GM23338 (cell line): ENCODE results near the gene PCSK6. TPM values are rescaled to one million over a fixed set of nuclear protein-coding genes. Genes with fewer than 3 reads are reported as not detected.

ENCODE experiments used
- ATAC-seq: fragments of 200-7000 bp; cut with Tn5 transposase; 3 replicates; pipeline ENCODE4 v1.9.1; 2020
- DNase-seq: peaks from one replicate; pipeline ENCODE4 v3.0.0-alpha.2; 2015; ENCODE audit warnings: low spot score
- H2AFZ ChIP-seq: fragments of 200-600 bp; sonication (generic); 2 replicates; pipeline ENCODE4 v1.8.0; 2016; ENCODE audit warnings: antibody characterized with exemption, mild to moderate bottlenecking, moderate library complexity
- H3F3A ChIP-seq: fragments of 200-600 bp; sonication (generic); replicated peaks from 2 replicates; pipeline ENCODE4 v1.8.0; 2017; ENCODE audit warnings: antibody characterized with exemption, mixed run types, low read depth
- H3K27ac ChIP-seq: fragments of 200-600 bp; sonication (generic); 2 replicates; pipeline ENCODE4 v1.6.1; 2016; ENCODE audit warnings: low read depth
- H3K27me3 ChIP-seq: fragments of 200-600 bp; sonication (generic); 2 replicates; pipeline ENCODE4 v1.8.0; 2016; ENCODE audit warnings: mild to moderate bottlenecking, mixed run types, moderate library complexity; ENCODE audit not compliant: insufficient read depth
- H3K36me3 ChIP-seq: fragments of 200-600 bp; sonication (generic); 2 replicates; pipeline ENCODE4 v1.8.0; 2016; ENCODE audit warnings: mild to moderate bottlenecking; ENCODE audit not compliant: insufficient read depth
- H3K4me1 ChIP-seq: fragments of 200-600 bp; sonication (generic); 2 replicates; pipeline ENCODE4 v1.8.0; 2016; ENCODE audit warnings: mild to moderate bottlenecking, moderate library complexity; ENCODE audit not compliant: insufficient read depth
- H3K4me2 ChIP-seq: fragments of 200-600 bp; sonication (generic); 2 replicates; pipeline ENCODE4 v1.7.1; 2017; ENCODE audit warnings: mixed run types
- H3K4me3 ChIP-seq: fragments of 200-600 bp; sonication (generic); 2 replicates; pipeline ENCODE4 v1.6.1; 2016; ENCODE audit warnings: mixed run types
- H3K79me2 ChIP-seq: fragments of 200-600 bp; sonication (generic); replicated peaks from 2 replicates; pipeline ENCODE4 v1.8.0; 2017; ENCODE audit warnings: mild to moderate bottlenecking; ENCODE audit not compliant: insufficient read depth
- H3K9me2 ChIP-seq: fragments of 200-600 bp; sonication (generic); 2 replicates; pipeline ENCODE4 v1.8.0; 2017; ENCODE audit not compliant: insufficient read depth
- H4K20me1 ChIP-seq: fragments of 200-600 bp; sonication (generic); replicated peaks from 2 replicates; pipeline ENCODE4 v1.8.0; 2017; ENCODE audit warnings: mild to moderate bottlenecking; ENCODE audit not compliant: insufficient read depth
- H3K27ac Mint-ChIP-seq: 2 replicates; pipeline ENCODE4 v1.8.0; 2020; ENCODE audit warnings: inconsistent platforms, mild to moderate bottlenecking, moderate library complexity, mixed read lengths
- H3K27me3 Mint-ChIP-seq: 3 replicates; pipeline ENCODE4 v1.8.0; 2022; ENCODE audit warnings: low read depth, mild to moderate bottlenecking, moderate library complexity, mixed read lengths, inconsistent platforms; ENCODE audit not compliant: insufficient read depth, poor library complexity
- H3K36me3 Mint-ChIP-seq: 3 replicates; pipeline ENCODE4 v1.8.0; 2021; ENCODE audit warnings: low read depth, mild to moderate bottlenecking, inconsistent platforms, moderate library complexity, mixed read lengths
- H3K4me1 Mint-ChIP-seq: 3 replicates; pipeline ENCODE4 v1.8.0; 2020; ENCODE audit warnings: mild to moderate bottlenecking, inconsistent platforms, mixed read lengths
- H3K4me3 Mint-ChIP-seq: 3 replicates; pipeline ENCODE4 v1.8.0; 2021; ENCODE audit warnings: moderate library complexity, mild to moderate bottlenecking, inconsistent platforms, mixed read lengths
- H3K9me3 Mint-ChIP-seq: 3 replicates; pipeline ENCODE4 v1.8.0; 2020; ENCODE audit warnings: moderate library complexity, mild to moderate bottlenecking, inconsistent platforms, mixed read lengths
- CREB1 ChIP-seq: fragments of 250-450 bp; sonication (Bioruptor Pico); IDR thresholded peaks from 2 replicates; pipeline ENCODE4 v1.5.0; 2020; ENCODE audit warnings: low read depth, mild to moderate bottlenecking, moderate library complexity
- CTCF ChIP-seq, 2 experiments: fragments of 200-600 bp in 1 of 2; sonication (generic) in 1 of 2; conservative IDR thresholded peaks; 2 replicates each; pipeline versions ENCODE4 v1.5.1 to v1.6.1; 2016 to 2017; ENCODE audit warnings: antibody characterized with exemption in 2 of 2, low read depth in 2 of 2, mild to moderate bottlenecking in 2 of 2, moderate library complexity in 1 of 2
- ETS1 ChIP-seq: IDR thresholded peaks from 2 replicates; pipeline ENCODE4 v1.6.1; 2016; ENCODE audit warnings: antibody characterized with exemption
- EZH2 ChIP-seq: fragments of 200-600 bp; sonication (generic); IDR thresholded peaks from one replicate; pipeline ENCODE4 v1.8.0; 2017; ENCODE audit warnings: antibody characterized with exemption, mild to moderate bottlenecking, low read depth; ENCODE audit not compliant: unreplicated experiment
- JUNB ChIP-seq: IDR thresholded peaks from one replicate; pipeline ENCODE4 v1.6.1; 2016; ENCODE audit warnings: antibody characterized with exemption; ENCODE audit not compliant: unreplicated experiment
- NANOG ChIP-seq: IDR thresholded peaks from 2 replicates; pipeline ENCODE4 v1.6.1; 2016; ENCODE audit warnings: antibody characterized with exemption, borderline replicate concordance
- POLR2AphosphoS5 ChIP-seq: IDR thresholded peaks from 2 replicates; pipeline ENCODE4 v1.6.1; 2016; ENCODE audit warnings: antibody characterized with exemption, low read depth
- REST ChIP-seq: IDR thresholded peaks from one replicate; pipeline ENCODE4 v1.6.1; 2018; ENCODE audit warnings: antibody characterized with exemption; ENCODE audit not compliant: unreplicated experiment
- STAT1 ChIP-seq: IDR thresholded peaks from one replicate; pipeline ENCODE4 v1.6.1; 2016; ENCODE audit warnings: antibody characterized with exemption; ENCODE audit not compliant: unreplicated experiment
- ZNF114 ChIP-seq: fragments of 250-450 bp; sonication (Bioruptor Pico); IDR thresholded peaks from 2 replicates; pipeline ENCODE4 v1.5.0; 2020; ENCODE audit warnings: mild to moderate bottlenecking, moderate library complexity
- ZNF331 ChIP-seq: fragments of 250-450 bp; sonication (Bioruptor Pico); IDR thresholded peaks from 2 replicates; pipeline ENCODE4 v1.5.0; 2020; ENCODE audit warnings: low read depth, mild to moderate bottlenecking, moderate library complexity
- ZNF462 ChIP-seq: fragments of 250-450 bp; sonication (Bioruptor Pico); IDR thresholded peaks from 2 replicates; pipeline ENCODE4 v1.5.0; 2020; ENCODE audit warnings: mild to moderate bottlenecking, moderate library complexity
- polyA plus RNA-seq: library from polyadenylated mRNA; unstranded; fragments of >200 nt; fragmentation: Nextera tagmentation; extraction: Ambion mirVana; gene quantifications from 2 replicates; pipeline ENCODE4 v1.2.1, GENCODE V29; 2016
- total RNA-seq: library from RNA; depleted of rRNA; stranded (reverse); fragments of >200 nt; shearing (Covaris generic); gene quantifications from 2 replicates; pipeline ENCODE4 v1.2.3, GENCODE V29; 2014

PCSK6 gene
- total and polyA plus RNA-seq, 2 experiments from 2014 or later = 1.7 to 6.7 TPM

- Histone ChIP-seq H2AFZ (no peak overlapping the region), H4K20me1 (no peaks in the 10 kb centered on the region), H3K4me3 (no peak overlapping the region), H3K27ac (no peak overlapping the region), H3K9me2 (no peaks in the 10 kb centered on the region), H3K4me2 (no peak overlapping the region), H3K4me1 (no peaks in the 10 kb centered on the region), H3F3A (no peaks in the 10 kb centered on the region), H3K27me3 (no peaks in the 10 kb centered on the region), H3K79me2 (no peaks in the 10 kb centered on the region), H3K36me3 (no peaks in the 10 kb centered on the region)
- peaks cover 5% of the 10 kb centered on the region; the same call in 2 of the 3 replicates for H3K4me1 Mint-ChIP-seq
- no peak overlapping the region for H3K27ac Mint-ChIP-seq
- TF ChIP-seq ZNF331 (CRISPR knock-in tag) = no peak
- no peak for TF ChIP-seq ZNF462
- no peak for TF ChIP-seq EZH2
- TF ChIP-seq REST = no peak
- TF ChIP-seq CREB1 (CRISPR knock-in tag) = no peak
- no peak for TF ChIP-seq POLR2AphosphoS5
- TF ChIP-seq JUNB = no peak
- TF ChIP-seq ETS1 = no peak
- no peak for TF ChIP-seq NANOG
- no peak for TF ChIP-seq ZNF114 (CRISPR knock-in tag)
- no peak for TF ChIP-seq STAT1
- no peak for TF ChIP-seq CTCF (conservative IDR thresholded peaks at IDR 0.05; ENCODE audit: low read depth in 2 of 2)
- no peak overlapping the region for H3K4me3 Mint-ChIP-seq
- H3K27me3 Mint-ChIP-seq = peaks cover 6% of the 10 kb centered on the region
- no peak for DNase-seq
- ATAC-seq = no peak
- no peaks in the 10 kb centered on the region for H3K36me3 Mint-ChIP-seq
- H3K9me3 Mint-ChIP-seq = no peaks in the 10 kb centered on the region
Observed at GRCh38 chr15:101533371-101534140, 44.0 kb upstream of the PCSK6 start.
